NCI-H187 (cell line): ENCODE data around the gene ZGPAT.
"Not testable (repeated sequence)": the region's sequence is repeated elsewhere in the genome, so short reads cannot be mapped to it uniquely, and the experiment has no call there.

Experiments
- DNase-seq, 2 experiments: peaks; one replicate each; lab custom pipeline; 2025; lab: John Stamatoyannopoulos, UW

Gene ZGPAT

DNA sequence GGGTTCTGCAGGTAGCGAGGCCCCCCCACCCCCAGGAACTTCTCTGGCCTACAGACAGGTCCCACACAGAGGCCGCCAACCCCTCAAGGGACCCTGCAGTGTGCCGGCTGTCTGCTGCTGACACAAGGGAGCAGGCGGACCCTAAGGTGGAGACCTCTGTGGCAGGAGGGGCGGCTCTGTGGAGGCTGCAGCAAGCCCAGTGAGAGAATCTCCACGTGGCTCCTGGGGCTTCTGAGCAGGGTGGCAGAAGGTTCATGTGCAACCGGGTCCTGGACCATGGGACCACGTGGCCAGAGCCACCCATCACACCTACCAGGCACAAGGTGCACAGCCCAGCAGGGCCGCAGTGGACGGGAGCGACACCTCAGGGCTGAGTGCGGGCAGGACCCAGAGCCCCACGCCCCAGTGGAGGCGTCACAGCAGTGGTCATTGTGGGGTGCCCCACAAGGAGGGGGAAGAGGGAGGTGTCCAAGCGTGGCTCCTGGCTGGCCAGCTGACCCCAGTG is 4.3 kb upstream of the ZGPAT start:
- no peak for DNase-seq

GRCh38 chr20:63703976-63704748 is 3.7 kb upstream of the ZGPAT start:
- no peak for DNase-seq

- no peak for DNase-seq
These were observed 3.1 kb upstream of the ZGPAT start for GRCh38 chr20:63704749-63705117.

GRCh38 chr20:63705232-63706026 is 2.4 kb upstream of the ZGPAT start:
- no peak for DNase-seq

DNA sequence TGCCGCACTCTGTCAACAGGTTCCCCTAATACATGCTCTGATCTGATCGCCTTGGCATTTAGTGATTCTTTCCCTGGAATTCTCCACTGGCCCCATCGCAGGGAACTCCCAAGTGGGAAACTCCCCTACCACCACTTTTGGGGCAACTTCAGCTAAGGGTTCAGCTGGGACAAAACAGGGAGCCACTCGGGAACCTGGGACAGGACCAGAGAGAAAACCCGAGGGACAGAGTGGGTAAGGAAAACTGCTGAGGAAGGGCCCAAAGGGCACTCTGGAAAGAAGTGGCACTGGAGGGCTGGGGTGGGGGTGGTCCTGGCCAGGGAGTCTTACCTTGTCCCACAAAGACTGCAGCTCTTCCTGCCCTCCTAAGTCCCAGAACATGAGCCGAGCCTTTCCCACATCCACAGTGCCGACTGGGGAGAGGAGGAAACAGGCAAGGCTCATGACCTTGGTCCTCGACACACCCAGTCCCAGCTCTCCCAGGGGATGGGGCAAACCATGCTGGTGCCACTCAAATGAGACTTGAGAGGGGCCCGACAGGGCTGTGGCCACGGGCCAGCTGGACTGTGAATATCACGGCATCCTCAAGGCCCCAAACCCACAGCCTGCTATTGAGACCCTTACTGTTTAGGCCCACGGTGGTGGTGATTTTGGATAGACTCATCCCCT is 1.7 kb upstream of the ZGPAT start:
- DNase-seq = no peak

GRCh38 chr20:63706852-63707557 is 834 bp upstream of the ZGPAT start:
- no peak for DNase-seq

GRCh38 chr20:63708301-63709148 is 686 bp downstream of the ZGPAT start:
- DNase-seq = no peak

GRCh38 chr20:63709149-63709527 is 1.3 kb downstream of the ZGPAT start:
- no peak for DNase-seq

DNA sequence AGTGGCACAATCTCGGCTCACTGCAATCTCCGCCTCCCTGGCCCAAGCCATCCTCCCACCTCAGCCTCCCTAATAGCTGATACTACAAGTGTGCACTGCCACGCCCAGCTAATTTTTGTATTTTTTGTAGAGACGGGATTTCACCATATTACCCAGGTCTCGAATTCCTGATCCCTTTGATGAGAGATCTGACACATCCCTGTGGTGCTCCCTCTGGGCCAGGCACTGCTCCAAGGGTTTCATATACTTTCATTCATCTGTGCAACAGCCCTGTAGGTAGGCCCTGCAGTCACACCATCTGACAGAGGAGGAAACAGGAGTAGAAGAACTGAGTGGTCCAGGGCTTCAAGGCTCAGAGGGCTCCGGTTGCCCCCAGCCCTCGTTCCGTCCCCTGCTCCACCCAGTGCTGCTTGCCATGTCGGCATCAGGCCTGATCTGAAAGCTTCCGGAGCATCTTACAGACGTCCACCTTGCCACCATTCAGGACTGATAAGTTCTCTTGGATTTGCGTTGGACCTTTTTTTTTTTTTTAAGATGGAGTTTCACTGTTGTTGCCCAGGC is 3.3 kb downstream of the ZGPAT start:
- no peak for DNase-seq

DNA sequence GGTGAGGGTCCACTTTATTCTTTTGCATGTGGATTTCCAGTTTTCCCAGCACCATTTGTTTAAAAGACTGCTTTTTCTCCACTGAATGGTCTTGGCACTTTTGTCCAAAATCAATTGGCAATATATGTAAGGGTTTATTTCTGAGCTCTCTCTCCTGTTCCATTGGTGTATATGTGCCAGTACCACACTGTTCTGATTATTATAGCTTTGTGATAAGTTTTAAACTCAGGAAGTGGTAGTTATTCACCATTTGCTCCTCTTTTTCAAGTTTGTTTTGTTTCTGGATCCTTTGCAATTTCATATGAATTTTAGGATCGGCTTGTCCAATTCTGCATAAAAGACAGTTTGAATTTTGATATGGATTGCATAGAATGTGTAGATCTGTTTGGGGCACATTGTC is 4.4 kb downstream of the ZGPAT start:
- DNase-seq = no peak

DNA sequence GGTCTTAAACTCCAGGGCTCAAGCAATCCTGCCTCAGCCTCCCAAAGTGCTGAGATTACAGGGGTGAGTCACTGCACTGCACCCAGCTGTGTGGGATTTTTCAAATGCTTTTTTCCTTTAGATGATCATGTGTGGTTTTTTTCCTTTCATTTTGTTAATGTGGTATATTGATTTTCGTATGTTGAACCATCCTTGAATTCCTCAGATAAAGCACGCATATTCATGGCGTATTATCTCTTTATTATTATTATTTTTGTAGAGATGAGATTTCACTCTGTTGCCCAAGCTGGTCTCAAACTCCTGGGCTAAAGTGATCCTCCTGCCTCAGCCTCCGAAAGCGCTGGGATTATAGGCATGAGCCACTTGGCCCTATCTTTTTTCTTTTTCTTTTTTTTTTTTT is 7.0 kb downstream of the ZGPAT start:
- no peak for DNase-seq

DNA sequence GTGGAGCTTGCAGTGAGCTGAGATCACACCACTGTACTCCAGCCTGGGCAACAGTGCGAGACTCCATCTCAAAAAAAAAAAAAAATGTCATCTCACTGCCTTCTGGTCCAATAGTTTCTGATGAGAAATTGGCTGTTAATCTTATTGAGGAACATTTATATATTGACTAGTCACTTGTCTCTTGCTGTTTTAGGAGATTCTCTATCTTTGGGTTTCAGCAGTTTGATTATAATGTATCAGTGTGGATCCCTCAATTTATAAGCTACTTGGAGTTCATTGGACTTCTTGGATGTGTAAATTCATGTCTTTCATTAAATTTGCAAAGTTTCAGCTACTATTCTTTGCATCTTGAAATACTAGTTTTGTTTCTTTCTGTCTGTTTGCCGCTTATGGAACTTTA is 11.2 kb downstream of the ZGPAT start:
- no peak for DNase-seq

DNA sequence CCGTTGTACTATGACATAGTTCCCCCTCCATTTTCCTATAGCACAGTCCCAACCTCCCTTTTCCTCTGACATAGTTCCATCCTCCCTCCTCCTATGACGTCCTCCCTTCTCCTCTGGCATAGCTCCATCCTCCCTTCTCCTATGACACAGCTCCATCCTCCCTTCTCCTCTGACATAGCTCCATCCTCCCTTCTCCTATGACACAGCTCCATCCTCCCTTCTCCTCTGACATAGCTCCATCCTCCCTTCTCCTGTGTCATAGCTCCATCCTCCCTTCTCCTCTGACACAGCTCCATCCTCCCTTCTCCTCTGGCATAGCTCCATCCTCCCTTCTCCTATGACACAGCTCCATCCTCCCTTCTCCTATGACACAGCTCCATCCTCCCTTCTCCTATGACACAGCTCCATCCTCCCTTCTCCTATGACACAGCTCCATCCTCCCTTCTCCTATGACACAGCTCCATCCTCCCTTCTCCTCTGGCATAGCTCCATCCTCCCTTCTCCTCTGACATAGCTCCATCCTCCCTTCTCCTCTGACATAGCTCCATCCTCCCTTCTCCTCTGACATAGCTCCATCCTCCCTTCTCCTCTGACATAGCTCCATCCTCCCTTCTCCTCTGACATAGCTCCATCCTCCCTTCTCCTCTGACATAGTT is 15.3 kb downstream of the ZGPAT start:
- not testable (repeated sequence) for DNase-seq

DNA sequence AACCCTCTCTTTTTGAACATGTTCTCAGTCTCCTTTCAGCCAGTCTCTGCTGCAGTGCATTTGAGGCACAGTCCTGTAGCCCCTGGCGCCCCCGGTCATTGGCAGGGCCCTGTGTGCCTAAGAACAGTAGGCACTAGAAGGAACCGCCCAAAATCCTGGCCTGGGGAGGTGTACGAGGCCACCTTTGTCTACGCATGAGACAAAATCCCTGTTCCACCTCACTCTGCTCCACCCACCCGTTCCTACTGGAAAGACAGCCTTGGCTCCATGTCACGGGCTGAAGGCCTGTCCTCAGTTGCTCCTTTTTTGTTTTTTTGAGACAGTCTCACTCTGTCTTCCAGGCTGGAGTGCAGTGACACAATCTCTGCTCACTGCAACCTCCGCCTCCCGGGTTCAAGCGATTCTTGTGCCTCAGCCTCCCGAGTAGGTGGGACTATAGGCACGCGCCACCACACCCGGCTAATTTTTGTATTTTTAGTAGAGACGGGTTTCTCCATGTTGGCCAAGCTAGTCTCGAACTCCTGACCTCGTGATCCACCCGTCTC is 22.4 kb downstream of the ZGPAT start:
- not testable (repeated sequence) for DNase-seq

DNA sequence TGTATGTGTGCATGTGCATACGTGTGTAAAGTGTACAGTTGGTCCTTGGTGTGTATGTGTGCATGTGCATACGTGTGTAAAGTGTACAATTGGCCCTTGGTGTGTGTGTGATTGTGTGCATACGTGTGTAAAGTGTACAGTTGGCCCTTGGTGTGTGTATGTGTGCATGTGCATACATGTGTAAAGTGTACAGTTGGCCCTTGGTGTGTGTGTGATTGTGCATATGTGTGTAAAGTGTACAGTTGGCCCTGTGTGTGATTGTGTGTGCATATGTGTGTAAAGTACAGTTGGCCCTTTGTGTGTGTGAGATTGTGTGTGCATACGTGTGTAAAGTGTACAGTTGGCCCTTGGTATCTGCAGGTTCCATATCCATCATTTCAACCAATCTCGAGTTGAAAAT is 23.6 kb downstream of the ZGPAT start:
- no peak for DNase-seq

DNA sequence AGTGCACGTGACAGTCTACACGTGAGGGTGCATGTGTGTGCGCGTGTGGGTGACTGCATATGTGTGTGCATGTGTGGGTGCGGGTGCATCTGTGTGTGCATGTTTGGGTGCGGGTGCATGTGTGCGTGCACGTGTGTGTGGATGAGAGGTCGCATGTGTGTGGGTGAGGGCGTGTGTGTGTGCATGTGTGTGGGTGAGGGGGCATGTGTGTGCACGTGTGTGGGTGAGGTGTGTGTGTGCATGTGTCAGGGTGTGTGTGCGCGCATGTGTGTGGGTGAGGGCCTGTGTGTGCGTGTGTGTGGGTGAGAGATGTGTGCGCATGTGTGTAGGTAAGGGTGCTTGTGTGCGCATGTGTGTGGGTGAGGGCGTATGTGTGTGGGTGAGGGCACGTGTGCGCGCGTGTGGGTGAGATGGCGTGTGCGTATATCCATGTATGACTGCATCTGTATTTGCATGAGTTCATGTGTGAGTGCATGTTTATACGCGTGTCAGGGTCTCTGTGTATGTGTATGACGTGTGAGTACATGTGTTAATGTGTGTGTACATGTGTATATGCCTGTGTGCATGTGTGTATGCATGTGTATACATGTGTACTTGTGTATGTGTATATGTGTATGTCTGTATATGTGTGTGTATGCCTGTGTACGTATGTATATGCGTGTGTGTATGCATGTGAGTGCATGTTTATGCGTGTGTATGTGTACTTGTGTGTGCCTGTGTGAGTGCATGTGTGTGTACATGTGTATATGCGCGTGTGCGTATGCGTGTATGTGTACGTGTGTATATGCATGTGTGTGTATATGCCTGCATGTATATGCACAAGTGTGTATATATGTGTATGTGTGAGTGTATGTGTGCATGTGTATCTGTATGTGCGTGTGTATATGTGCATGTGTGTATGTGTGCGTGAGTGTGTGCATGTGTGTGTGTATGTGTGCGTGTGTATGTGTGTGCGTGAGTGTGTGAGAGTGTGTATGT is 24.6 kb downstream of the ZGPAT start:
- DNase-seq = no peak

- no peak for DNase-seq
These were observed 25.3 kb downstream of the ZGPAT start for GRCh38 chr20:63733117-63733516.

- no peak for DNase-seq
These were observed 25.8 kb downstream of the ZGPAT start for GRCh38 chr20:63733579-63734081.
